ENCODE results near the gene CTDSP2. TPM values are rescaled to one million over a fixed set of nuclear protein-coding genes. Genes with fewer than 3 reads are reported as not detected.

CTDSP2 gene
- total RNA-seq, 2 experiments from 2014 or later, result 44.2 to 118 TPM

GRCh38 chr12:57852200-57852599 lies 5.7 kb upstream of the CTDSP2 start:
- Histone ChIP-seq H3K4me1 (ENCODE audit: insufficient read depth, low read length, poor library complexity, severe bottlenecking) (peaks cover 11% of the 10 kb centered on the region), H2AFZ (ENCODE audit: low read length) (no peak overlapping the region), H3K36me3 (ENCODE audit: insufficient read depth, low read length) (no peaks in the 10 kb centered on the region), H3K27ac (ENCODE audit: low read depth, low read length, poor library complexity, severe bottlenecking) (no peak overlapping the region), H3K9me3 (ENCODE audit: low read length) (no peaks in the 10 kb centered on the region), H3K9me2 (ENCODE audit: insufficient read depth, low read length) (no peaks in the 10 kb centered on the region), H3K4me3 (ENCODE audit: low read depth, low read length, poor library complexity, severe bottlenecking) (no peak overlapping the region), H4K20me1 (ENCODE audit: insufficient read depth, low read length) (no peaks in the 10 kb centered on the region), H3K4me2 (ENCODE audit: low read length) (no peak overlapping the region), H3K79me2 (ENCODE audit: insufficient read depth, low read depth, low read length) (no peaks in the 10 kb centered on the region)
- POLR2A ChIA-PET, result interaction anchor here (0.6 to 0.7 kb wide), 3 partner anchors 9 to 44 kb away, joined by 3 read pairs; no protein-coding TSS in a partner anchor
- CTCF ChIA-PET (ENCODE audit: unreplicated experiment), result interaction anchor here (2.2 kb wide), 1 partner anchor 43 kb away, joined by 7 read pairs; no protein-coding TSS in a partner anchor
- no peak for TF ChIP-seq EZH2phosphoT487 (IDR thresholded peaks at IDR 0.05; ENCODE audit: borderline replicate concordance, low read depth, low read length)
- TF ChIP-seq CTCF (conservative IDR thresholded peaks at IDR 0.05; ENCODE audit: low read length), result no peak
- no peak for DNase-seq (ENCODE audit: low spot score)
- intact Hi-C loops (cut with micrococcal nuclease; ENCODE audit: unreplicated experiment), result no loop called here
- BruUV-seq (replicated peaks), result no TSS peak

- POLR2A ChIA-PET, result interaction anchor here (0.7 to 1.6 kb wide), 3 partner anchors 16 to 100 kb away, joined by 3 read pairs; no protein-coding TSS in a partner anchor
Observed at GRCh38 chr12:57851552-57851951, 5.0 kb upstream of the CTDSP2 start.

More at GRCh38 chr12:57851552-57851951, 5.0 kb upstream of the CTDSP2 start:
- H3K9me3 ChIP-seq (ENCODE audit: low read length), result no peaks in the 10 kb centered on the region
- no TSS peak for BruUV-seq (replicated peaks)
- no peak for TF ChIP-seq CTCF (conservative IDR thresholded peaks at IDR 0.05; ENCODE audit: low read length)
- TF ChIP-seq EZH2phosphoT487 (IDR thresholded peaks at IDR 0.05; ENCODE audit: borderline replicate concordance, low read depth, low read length), result no peak
- intact Hi-C loops (cut with micrococcal nuclease; ENCODE audit: unreplicated experiment), result no loop called here
- no peak overlapping the region for H3K4me3 ChIP-seq (ENCODE audit: low read depth, low read length, poor library complexity, severe bottlenecking)
- no peaks in the 10 kb centered on the region for H4K20me1 ChIP-seq (ENCODE audit: insufficient read depth, low read length)
- H3K79me2 ChIP-seq (ENCODE audit: insufficient read depth, low read depth, low read length), result no peaks in the 10 kb centered on the region
- no peaks in the 10 kb centered on the region for H3K9me2 ChIP-seq (ENCODE audit: insufficient read depth, low read length)
- H3K27ac ChIP-seq (ENCODE audit: low read depth, low read length, poor library complexity, severe bottlenecking), result no peak overlapping the region
- DNase-seq (ENCODE audit: low spot score), result no peak
- CTCF ChIA-PET (ENCODE audit: unreplicated experiment), result interaction anchor here (1.1 to 2.2 kb wide), 3 partner anchors 17 to 46 kb away, joined by 5 to 8 read pairs (median 7); no protein-coding TSS in a partner anchor
- H3K4me2 ChIP-seq (ENCODE audit: low read length), result no peak overlapping the region
- H2AFZ ChIP-seq (ENCODE audit: low read length), result no peak overlapping the region
- peaks cover 13% of the 10 kb centered on the region for H3K4me1 ChIP-seq (ENCODE audit: insufficient read depth, low read length, poor library complexity, severe bottlenecking)
- no peaks in the 10 kb centered on the region for H3K36me3 ChIP-seq (ENCODE audit: insufficient read depth, low read length)
